Heart right ventricle (tissue), 16 donors: ENCODE results near the gene LOXL1. TPM values are rescaled to one million over a fixed set of nuclear protein-coding genes. Genes with fewer than 3 reads are reported as not detected.

ENCODE experiments used
- ATAC-seq, 8 donors: fragments of 200-7000 bp; cut with Tn5 transposase; one replicate each; pipeline ENCODE4 v1.9.1; 2020; ENCODE audit warnings: mild to moderate bottlenecking in 8 of 8, moderate library complexity in 8 of 8, moderate number of reproducible peaks in 1 of 8
- DNase-seq, 2 donors: peaks; one replicate each; pipeline ENCODE4 v3.0.0-alpha.2; 2020
- H3K27ac ChIP-seq, 10 donors: fragments of 200-600 bp; sonication (generic) in 2 of 10; one replicate each; pipeline versions ENCODE4 v1.5.0 to v1.8.0; 2020 to 2022; ENCODE audit warnings: mild to moderate bottlenecking in 3 of 10
- H3K27me3 ChIP-seq, 7 donors: fragments of 200-600 bp; one replicate each; pipeline ENCODE4 v1.8.0; 2021 to 2022; ENCODE audit warnings: mild to moderate bottlenecking in 2 of 7
- H3K36me3 ChIP-seq, 9 donors: fragments of 200-600 bp; sonication (generic) in 1 of 9; one replicate each; pipeline versions ENCODE4 v1.5.0 to v1.8.0; 2020 to 2022; ENCODE audit warnings: mild to moderate bottlenecking in 2 of 9
- H3K4me1 ChIP-seq, 9 donors: fragments of 200-600 bp; sonication (generic) in 1 of 9; one replicate each; pipeline versions ENCODE4 v1.5.0 to v1.8.0; 2020 to 2022; ENCODE audit warnings: mild to moderate bottlenecking in 4 of 9
- H3K4me3 ChIP-seq, 10 donors: fragments of 200-600 bp; sonication (generic) in 2 of 10; one replicate each; pipeline versions ENCODE4 v1.5.0 to v1.8.0; 2020 to 2022; ENCODE audit warnings: mild to moderate bottlenecking in 7 of 10, moderate library complexity in 2 of 10
- H3K9me3 ChIP-seq, 11 donors: fragments of 200-600 bp in 10 of 11; sonication (generic) in 2 of 11; one replicate each; pipeline versions ENCODE4 v1.5.0 to v1.8.0; 2013 to 2022; ENCODE audit warnings: mild to moderate bottlenecking in 2 of 11, control low read depth in 1 of 11, moderate library complexity in 1 of 11
- WGBS, 2 donors: extraction: QIAGEN DNeasy Blood & Tissue Kit; methylation state at CpG; one replicate each; pipeline ENCODE4 v1.1.7; 2013; ENCODE audit warnings: inconsistent platforms in 1 of 2; 5-methylcytosine and 5-hydroxymethylcytosine counted together
- intact Hi-C, 10 donors: fragments of 100-400 bp; cut with DNase I; formaldehyde crosslinking; loops; one replicate each; pipeline versions ENCODE4 v1.11.1 to v1.14.2; 2022
- polyA plus RNA-seq, 2 donors: library from polyadenylated mRNA; stranded (reverse); fragments of 200-250 nt; gene quantifications; one replicate each; pipeline ENCODE4 v1.2.3, GENCODE V29; 2013
- total RNA-seq, 10 donors: library from RNA; stranded (reverse); fragmentation: NEBNext Ultra II Directional in 3 of 10; extraction: Animal tissue kit (Norgen Biotek cat#: 25700) in 3 of 10; gene quantifications; one replicate each; pipeline versions ENCODE4 v1.2.1 to v1.2.4, GENCODE V29; 2021 to 2023
- TF ChIP-seq, protein P1 (sequence below), 9 donors: fragments of 200-600 bp; sonication (generic) in 2 of 9; IDR thresholded peaks; one replicate each; pipeline versions ENCODE4 v1.5.0 to v1.8.0; 2021 to 2022; ENCODE audit warnings: antibody characterized with exemption in 9 of 9, mild to moderate bottlenecking in 5 of 9, moderate library complexity in 1 of 9
- donor health status: Arrhythmogenic right ventricular cardiomyopathy.
- donor health status: ischemic (EF 13 %, LVEDD 7.1; RV severe dilation, severe dysfunction).
- donor health status: healthy with polysubstance abuse.
- donor health status: DM: no; HTN: yes; CAD: no.
- donor health status: DM: no; HTN: no; CAD: no.
- donor health status: ischemic (EF 25% LVEDD 6.9; RV normal size, moderate dysfunction).
- donor health status: ischemic (EF 25% LVEDD 5.7; RV mildly dilated, moderate dysfunction).
- donor health status: healthy.
- donor health status: DM: yes; HTN: yes; CAD: no.
- donor health status: Ischemic cardiomyopathy.
- donor health status: ischemic (EF 35%, LVEDD 5.7; RV mildly dilated, moderate dysfunction).
- donor health status: nonischemic (EF 11% LVEDD 7.7; RV severe dilation, severe dysfunction).
- donor health status: DM: yes; HTN: yes; CAD: no.
- donor health status: PGD.
- donor health status: ischemic (EF 29% LVEDD 5.4; RV normal size, mild dysfunction).
- donor health status: nonischemic (EF 23%, LVEDD 6.1; RV moderate dilation, normal function).

LOXL1 gene
- total and polyA plus RNA-seq, 12 donors: 11.2 to 66.6 (median 27.8) TPM

DNA sequence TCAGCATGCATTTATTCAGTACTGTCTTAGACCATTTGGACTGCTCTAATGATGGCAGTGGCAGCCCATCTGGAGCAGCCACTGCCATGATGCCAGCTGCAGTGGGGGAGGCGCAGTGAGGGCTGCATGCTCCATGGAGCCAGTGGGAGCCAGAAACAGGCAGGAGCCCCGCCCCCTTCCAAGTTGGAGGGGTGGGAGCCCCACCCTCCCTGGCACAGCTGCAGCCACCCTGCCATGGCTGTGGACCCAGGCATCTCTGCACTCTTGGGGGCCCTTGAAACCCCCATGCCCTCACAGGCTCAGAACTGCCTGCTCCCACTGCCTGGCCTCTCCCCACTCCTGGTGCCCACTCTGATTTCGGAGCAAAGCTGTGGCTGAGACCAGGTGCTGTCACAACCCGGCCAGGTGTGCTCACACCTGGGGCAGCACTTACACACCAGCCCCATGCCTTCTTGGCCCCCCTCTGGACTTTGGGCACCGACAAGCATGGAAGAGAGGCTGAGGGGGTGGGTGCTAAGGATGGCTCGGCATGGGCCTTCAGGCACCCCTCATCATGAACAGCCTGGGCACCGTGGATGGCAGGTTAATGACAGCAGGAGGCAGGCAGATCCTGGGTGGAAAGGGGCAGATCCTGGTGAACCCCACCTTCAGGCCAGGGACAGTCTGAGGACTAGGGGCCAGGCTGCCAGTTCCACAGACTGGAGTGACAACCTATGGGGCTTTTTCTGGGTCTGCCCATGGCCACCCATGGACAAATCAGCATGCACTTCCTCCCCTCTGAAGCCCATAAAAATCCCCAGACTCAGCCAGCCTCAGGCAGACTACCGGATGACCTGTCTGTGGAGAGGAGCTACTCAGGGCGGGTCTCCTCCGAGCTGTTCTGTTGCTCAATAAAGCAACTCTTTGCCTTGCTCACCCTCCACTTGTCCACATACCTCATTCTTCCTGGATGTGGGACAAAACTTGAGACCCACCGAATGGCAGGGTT lies 34.6 kb upstream of the LOXL1 start:
- intact Hi-C loops: loop anchor here in 2 of 10 donors (10.0 kb wide), 1 partner anchor 73 kb away; no protein-coding TSS in a partner anchor

GRCh38 chr15:73892446-73893226 lies 33.6 kb upstream of the LOXL1 start:
- no peak for DNase-seq
- TF ChIP-seq, protein P1, sequence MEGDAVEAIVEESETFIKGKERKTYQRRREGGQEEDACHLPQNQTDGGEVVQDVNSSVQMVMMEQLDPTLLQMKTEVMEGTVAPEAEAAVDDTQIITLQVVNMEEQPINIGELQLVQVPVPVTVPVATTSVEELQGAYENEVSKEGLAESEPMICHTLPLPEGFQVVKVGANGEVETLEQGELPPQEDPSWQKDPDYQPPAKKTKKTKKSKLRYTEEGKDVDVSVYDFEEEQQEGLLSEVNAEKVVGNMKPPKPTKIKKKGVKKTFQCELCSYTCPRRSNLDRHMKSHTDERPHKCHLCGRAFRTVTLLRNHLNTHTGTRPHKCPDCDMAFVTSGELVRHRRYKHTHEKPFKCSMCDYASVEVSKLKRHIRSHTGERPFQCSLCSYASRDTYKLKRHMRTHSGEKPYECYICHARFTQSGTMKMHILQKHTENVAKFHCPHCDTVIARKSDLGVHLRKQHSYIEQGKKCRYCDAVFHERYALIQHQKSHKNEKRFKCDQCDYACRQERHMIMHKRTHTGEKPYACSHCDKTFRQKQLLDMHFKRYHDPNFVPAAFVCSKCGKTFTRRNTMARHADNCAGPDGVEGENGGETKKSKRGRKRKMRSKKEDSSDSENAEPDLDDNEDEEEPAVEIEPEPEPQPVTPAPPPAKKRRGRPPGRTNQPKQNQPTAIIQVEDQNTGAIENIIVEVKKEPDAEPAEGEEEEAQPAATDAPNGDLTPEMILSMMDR (IDR thresholded peaks at IDR 0.05): no peak
- Histone ChIP-seq H3K36me3 (no peaks in the 10 kb centered on the region), H3K4me1 (peaks cover 0 to 5% (median 0%) of the 10 kb centered on the region in 9 donors), H3K4me3 (no peak overlapping the region), H3K27me3 (peaks cover 0 to 4% (median 0%) of the 10 kb centered on the region in 7 donors), H3K9me3 (peaks cover 0 to 8% (median 0%) of the 10 kb centered on the region in 11 donors), H3K27ac (no peak overlapping the region)
- ATAC-seq: no peak
- intact Hi-C loops: loop anchor here in 2 of 10 donors (10.0 kb wide), 1 partner anchor 72 kb away; no protein-coding TSS in a partner anchor
- 92 to 97% methylated on average over 13 of the region's 13 CpGs for WGBS, 2 donors

More for the DNA sequence above, 34.6 kb upstream of the LOXL1 start:
- peaks cover 0 to 8% (median 0%) of the 10 kb centered on the region in 11 donors for H3K9me3 ChIP-seq
- H3K36me3 ChIP-seq: no peaks in the 10 kb centered on the region
- H3K4me1 ChIP-seq: peaks cover 0 to 5% (median 0%) of the 10 kb centered on the region in 9 donors
- 84 to 92% methylated on average over 11 of the region's 11 CpGs for WGBS, 2 donors
- TF ChIP-seq, protein P1 (IDR thresholded peaks at IDR 0.05): no peak
- ATAC-seq: no peak
- H3K27me3 ChIP-seq: peaks cover 0 to 4% (median 0%) of the 10 kb centered on the region in 7 donors
- no peak overlapping the region for H3K27ac ChIP-seq
- DNase-seq: no peak
- H3K4me3 ChIP-seq: no peak overlapping the region

GRCh38 chr15:73894133-73894814 lies 32.0 kb upstream of the LOXL1 start:
- DNase-seq: no peak

More at GRCh38 chr15:73894133-73894814, 32.0 kb upstream of the LOXL1 start:
- peaks cover 0 to 4% (median 0%) of the 10 kb centered on the region in 7 donors for H3K27me3 ChIP-seq
- H3K4me1 ChIP-seq: peaks cover 0 to 4% (median 0%) of the 10 kb centered on the region in 9 donors
- intact Hi-C loops: loop anchor here in 2 of 10 donors (10.0 kb wide), 1 partner anchor 71 kb away; no protein-coding TSS in a partner anchor
- H3K36me3 ChIP-seq: no peaks in the 10 kb centered on the region
- no peak overlapping the region for H3K4me3 ChIP-seq
- peaks cover 0 to 8% (median 0%) of the 10 kb centered on the region in 11 donors for H3K9me3 ChIP-seq
- ATAC-seq: no peak
- TF ChIP-seq, protein P1 (IDR thresholded peaks at IDR 0.05): no peak
- no peak overlapping the region for H3K27ac ChIP-seq
- WGBS, 2 donors: 83 to 84% methylated on average over 12 of the region's 12 CpGs
